Right lobe of liver (tissue), 6 donors: ENCODE measurements around the gene CCL27. TPM values are rescaled to one million over a fixed set of nuclear protein-coding genes. Genes with fewer than 3 reads are reported as not detected.
A peak's percentile ranks its signal among the peaks of the same experiment; 100 is the strongest.

Source experiments
- ATAC-seq, 4 donors: fragments of 200-7000 bp; cut with Tn5 transposase; one replicate each; pipeline ENCODE4 v1.9.1; 2020; ENCODE audit warnings: mild to moderate bottlenecking in 4 of 4, moderate library complexity in 4 of 4
- DNase-seq, 3 donors: peaks; one replicate each; pipeline ENCODE4 v3.0.0-alpha.2; 2020
- H3K27ac ChIP-seq, 3 donors: fragments of 200-600 bp; one replicate each; pipeline ENCODE4 v1.8.0; 2022
- H3K27me3 ChIP-seq, 2 donors: fragments of 200-600 bp; one replicate each; pipeline ENCODE4 v1.8.0; 2022
- H3K36me3 ChIP-seq, 4 donors: fragments of 200-600 bp; sonication (generic) in 1 of 4; one replicate each; pipeline versions ENCODE4 v1.5.1 to v1.8.0; 2017 to 2022; ENCODE audit warnings: control low read depth in 1 of 4
- H3K4me1 ChIP-seq, 4 donors: fragments of 200-600 bp; sonication (generic) in 1 of 4; one replicate each; pipeline versions ENCODE4 v1.5.1 to v1.8.0; 2017 to 2022; ENCODE audit warnings: control low read depth in 1 of 4
- H3K4me3 ChIP-seq, 3 donors: fragments of 200-600 bp; one replicate each; pipeline ENCODE4 v1.8.0; 2022
- H3K9me3 ChIP-seq, 4 donors: fragments of 200-600 bp; sonication (generic) in 1 of 4; one replicate each; pipeline versions ENCODE4 v1.5.1 to v1.8.0; 2017 to 2022; ENCODE audit warnings: control low read depth in 1 of 4
- CTCF ChIP-seq, 4 donors: fragments of 200-600 bp in 3 of 4; fragments of 450-650 bp in 1 of 4; IDR thresholded peaks; one replicate each; pipeline versions ENCODE4 v1.5.1 to v1.8.0; 2016 to 2022; ENCODE audit warnings: antibody characterized with exemption in 4 of 4, mild to moderate bottlenecking in 2 of 4
- POLR2A ChIP-seq: fragments of 450-650 bp; IDR thresholded peaks from one replicate; pipeline ENCODE4 v1.6.1; 2017; ENCODE audit warnings: antibody characterized with exemption, mild to moderate bottlenecking
- WGBS: methylation state at CpG from one replicate; pipeline ENCODE4 v1.1.6; 2018; ENCODE audit warnings: low coverage, low lambda C conversion rate; ENCODE audit not compliant: insufficient coverage; ENCODE audit errors: missing lambda C conversion rate; 5-methylcytosine and 5-hydroxymethylcytosine counted together
- intact Hi-C, 2 donors: fragments of 100-400 bp; cut with DNase I; formaldehyde crosslinking; loops; one replicate each; pipeline versions ENCODE4 v1.11.2 to v1.14.1; 2022
- total RNA-seq, 6 experiments: library from RNA; depleted of rRNA in 2 of 6; stranded (reverse); fragments of >200 nt in 2 of 6; fragmentation: NEBNext Ultra II Directional in 3 of 6; extraction: Animal tissue kit (Norgen Biotek cat#: 25700) in 3 of 6; gene quantifications; one replicate each; pipeline versions ENCODE4 v1.1.0 to v1.2.4, GENCODE V29; 2016 to 2023
- donor health status: DM: no; HTN: yes; CAD: no.
- donor health status: DM: no; HTN: no; CAD: no.
- donor health status: DM: no; HTN: no; CAD: no.
- donor health status: DM: no; HTN: yes; CAD: no.
- donor health status: DM: no; HTN: yes; CAD: no.

CCL27 gene
- total RNA-seq, 6 experiments from 2014 or later, result not detected

GRCh38 chr9:34665381-34666250 lies 3.2 kb upstream of the CCL27 start:
- Histone ChIP-seq H3K36me3 (no peaks in the 10 kb centered on the region), H3K9me3 (no peaks in the 10 kb centered on the region), H3K4me3 (peak overlapping the region; percentile 71 to 85 (median 72)), H3K27ac (peak overlapping the region; percentile 87 to 93 (median 89)), H3K27me3 (no peaks in the 10 kb centered on the region), H3K4me1 (peaks cover 0 to 11% (median 5%) of the 10 kb centered on the region in 4 donors)
- intact Hi-C loops, result no loop called here
- DNase-seq (peak; percentile 97 to 98 (median 97)), ATAC-seq (peak; percentile 86 to 93 (median 88))
- TF ChIP-seq CTCF (IDR thresholded peaks at IDR 0.05), result no peak
- TF ChIP-seq POLR2A, result peak; percentile 83
- WGBS, result 0% methylated on average over 8 of the region's 55 CpGs

GRCh38 chr9:34665067-34665380 lies 2.6 kb upstream of the CCL27 start:
- ATAC-seq, result no peak

GRCh38 chr9:34664281-34665066 lies 2.0 kb upstream of the CCL27 start:
- H3K4me3 ChIP-seq, result peak overlapping the region; percentile 71 to 85 (median 72)
- TF ChIP-seq CTCF (IDR thresholded peaks at IDR 0.05) (peak; percentile 57 to 88 (median 82)), POLR2A (no peak)
- H3K27me3 ChIP-seq, result no peaks in the 10 kb centered on the region
- no peaks in the 10 kb centered on the region for H3K36me3 ChIP-seq
- peak overlapping the region; percentile 74 to 93 (median 89) for H3K27ac ChIP-seq
- DNase-seq, result peak; percentile 81 to 86 (median 83)
- 8% methylated on average over 7 of the region's 18 CpGs for WGBS
- peak; percentile 38 to 57 (median 55) for ATAC-seq
- intact Hi-C loops, result no loop called here
- H3K9me3 ChIP-seq, result no peaks in the 10 kb centered on the region
- H3K4me1 ChIP-seq, result peaks cover 0 to 11% (median 5%) of the 10 kb centered on the region in 4 donors

More at GRCh38 chr9:34665067-34665380, 2.6 kb upstream of the CCL27 start:
- 3% methylated on average over 7 of the region's 26 CpGs for WGBS
- no peak for DNase-seq
- intact Hi-C loops, result no loop called here
- Histone ChIP-seq H3K36me3 (no peaks in the 10 kb centered on the region), H3K27me3 (no peaks in the 10 kb centered on the region), H3K4me3 (peak overlapping the region; percentile 71 to 85 (median 72)), H3K9me3 (no peaks in the 10 kb centered on the region), H3K4me1 (peaks cover 0 to 11% (median 5%) of the 10 kb centered on the region in 4 donors), H3K27ac (peak overlapping the region; percentile 74 to 93 (median 89))
- no peak for TF ChIP-seq CTCF (IDR thresholded peaks at IDR 0.05)
- TF ChIP-seq POLR2A, result no peak

GRCh38 chr9:34663303-34663605 lies 797 bp upstream of the CCL27 start:
- no peaks in the 10 kb centered on the region for H3K36me3 ChIP-seq
- no peak for TF ChIP-seq CTCF (IDR thresholded peaks at IDR 0.05)
- DNase-seq (no peak), ATAC-seq (no peak)
- no peak overlapping the region for H3K27ac ChIP-seq
- no peak overlapping the region for H3K4me3 ChIP-seq
- peaks cover 0 to 11% (median 5%) of the 10 kb centered on the region in 4 donors for H3K4me1 ChIP-seq
- no peaks in the 10 kb centered on the region for H3K27me3 ChIP-seq
- intact Hi-C loops, result no loop called here
- no peaks in the 10 kb centered on the region for H3K9me3 ChIP-seq
